ENCODE data around the gene ITCH.
"Not testable (repeated sequence)": the region's sequence is repeated elsewhere in the genome, so short reads cannot be mapped to it uniquely, and the experiment has no call there.

The ITCH gene

GRCh38 chr20:34370062-34370461, 7.0 kb downstream of the ITCH start:
- DNase-seq (ENCODE audit: low spot score), result peak; percentile 16
- TF ChIP-seq, protein P1, sequence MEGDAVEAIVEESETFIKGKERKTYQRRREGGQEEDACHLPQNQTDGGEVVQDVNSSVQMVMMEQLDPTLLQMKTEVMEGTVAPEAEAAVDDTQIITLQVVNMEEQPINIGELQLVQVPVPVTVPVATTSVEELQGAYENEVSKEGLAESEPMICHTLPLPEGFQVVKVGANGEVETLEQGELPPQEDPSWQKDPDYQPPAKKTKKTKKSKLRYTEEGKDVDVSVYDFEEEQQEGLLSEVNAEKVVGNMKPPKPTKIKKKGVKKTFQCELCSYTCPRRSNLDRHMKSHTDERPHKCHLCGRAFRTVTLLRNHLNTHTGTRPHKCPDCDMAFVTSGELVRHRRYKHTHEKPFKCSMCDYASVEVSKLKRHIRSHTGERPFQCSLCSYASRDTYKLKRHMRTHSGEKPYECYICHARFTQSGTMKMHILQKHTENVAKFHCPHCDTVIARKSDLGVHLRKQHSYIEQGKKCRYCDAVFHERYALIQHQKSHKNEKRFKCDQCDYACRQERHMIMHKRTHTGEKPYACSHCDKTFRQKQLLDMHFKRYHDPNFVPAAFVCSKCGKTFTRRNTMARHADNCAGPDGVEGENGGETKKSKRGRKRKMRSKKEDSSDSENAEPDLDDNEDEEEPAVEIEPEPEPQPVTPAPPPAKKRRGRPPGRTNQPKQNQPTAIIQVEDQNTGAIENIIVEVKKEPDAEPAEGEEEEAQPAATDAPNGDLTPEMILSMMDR (IDR thresholded peaks at IDR 0.05), result no peak
- Histone ChIP-seq H3K4me3 (no peak overlapping the region), H3K27ac (no peak overlapping the region)

GRCh38 chr20:34373445-34373844, 10.4 kb downstream of the ITCH start:
- Histone ChIP-seq H3K27ac (no peak overlapping the region), H3K4me3 (no peak overlapping the region)
- no peak for DNase-seq (ENCODE audit: low spot score)
- TF ChIP-seq, protein P1 (IDR thresholded peaks at IDR 0.05), result no peak

DNA sequence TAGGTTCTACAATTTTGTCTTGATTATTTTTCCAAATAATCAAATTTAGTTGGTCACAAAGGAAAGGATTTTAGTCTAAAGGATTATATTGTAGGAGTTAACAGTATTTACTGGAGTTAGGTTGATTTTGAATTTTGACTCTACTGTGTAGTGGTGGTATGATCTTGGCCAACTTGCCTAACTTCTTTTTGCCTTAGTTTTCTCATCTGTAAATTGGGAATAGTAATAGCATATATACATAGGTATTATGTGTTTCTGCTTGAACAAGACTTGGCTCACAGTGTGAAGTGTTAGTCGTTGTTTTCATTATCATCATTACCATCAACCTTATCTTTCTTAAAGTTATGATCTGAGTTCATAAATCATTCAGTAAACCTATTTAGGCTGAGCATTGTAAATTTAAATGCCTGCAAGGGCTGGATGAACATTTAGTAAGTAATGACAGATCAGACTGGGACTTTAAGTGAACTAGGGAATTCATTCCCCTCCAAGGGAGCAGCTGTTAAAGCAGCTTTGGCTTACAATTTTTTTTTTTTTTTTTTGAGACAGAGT, 11.2 kb downstream of the ITCH start:
- DNase-seq (ENCODE audit: low spot score), result no peak
- H3K4me3 ChIP-seq, result no peak overlapping the region
- H3K27ac ChIP-seq, result no peak overlapping the region
- TF ChIP-seq, protein P1 (IDR thresholded peaks at IDR 0.05), result no peak

GRCh38 chr20:34375977-34376430, 12.9 kb downstream of the ITCH start:
- Histone ChIP-seq H3K4me3 (no peak overlapping the region), H3K27ac (no peak overlapping the region)
- TF ChIP-seq, protein P1 (IDR thresholded peaks at IDR 0.05), result no peak
- no peak for DNase-seq (ENCODE audit: low spot score)

DNA sequence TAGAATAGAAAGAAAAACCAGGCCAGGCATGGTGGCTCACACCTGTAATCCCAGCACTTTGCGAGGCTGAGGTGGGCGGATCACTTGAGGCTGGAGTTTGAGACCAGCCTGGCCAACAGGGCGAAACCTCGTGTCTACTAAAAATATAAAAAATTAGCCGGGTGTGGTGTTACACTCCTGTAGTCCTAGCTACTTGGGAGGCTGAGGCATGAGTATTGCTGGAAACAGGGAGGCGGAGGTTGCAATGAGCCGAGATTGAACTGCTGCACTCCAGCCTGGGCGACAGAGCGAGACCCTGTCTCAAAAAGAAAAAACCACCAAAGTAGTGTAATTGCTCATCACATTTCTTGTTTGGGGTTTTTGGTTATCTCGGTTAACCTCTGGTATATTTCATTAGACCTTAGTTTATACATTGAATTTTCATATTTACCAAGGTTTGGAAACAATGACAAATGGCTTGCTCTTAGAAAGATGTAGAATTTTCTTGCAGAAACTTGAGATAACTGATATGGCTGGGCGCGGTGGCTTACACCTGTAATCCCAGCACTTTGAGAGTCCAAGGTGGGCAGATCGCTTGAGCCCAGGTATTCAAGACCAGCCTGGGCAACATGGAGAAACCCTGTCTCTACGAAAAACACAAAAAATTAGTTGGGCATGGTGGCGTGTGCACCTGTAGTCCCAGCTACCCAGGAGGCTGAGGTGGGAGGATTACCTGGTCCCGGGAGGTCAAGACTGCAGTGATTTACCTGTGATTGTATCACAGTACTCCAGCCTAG, 14.2 kb downstream of the ITCH start:
- no peak overlapping the region for H3K27ac ChIP-seq
- TF ChIP-seq, protein P1 (IDR thresholded peaks at IDR 0.05), result no peak
- no peak for DNase-seq (ENCODE audit: low spot score)
- no peak overlapping the region for H3K4me3 ChIP-seq

- TF ChIP-seq, protein P1 (IDR thresholded peaks at IDR 0.05), result no peak
- no peak for DNase-seq (ENCODE audit: low spot score)
- Histone ChIP-seq H3K27ac (no peak overlapping the region), H3K4me3 (no peak overlapping the region)
Observed at GRCh38 chr20:34382174-34382573, 19.1 kb downstream of the ITCH start.

DNA sequence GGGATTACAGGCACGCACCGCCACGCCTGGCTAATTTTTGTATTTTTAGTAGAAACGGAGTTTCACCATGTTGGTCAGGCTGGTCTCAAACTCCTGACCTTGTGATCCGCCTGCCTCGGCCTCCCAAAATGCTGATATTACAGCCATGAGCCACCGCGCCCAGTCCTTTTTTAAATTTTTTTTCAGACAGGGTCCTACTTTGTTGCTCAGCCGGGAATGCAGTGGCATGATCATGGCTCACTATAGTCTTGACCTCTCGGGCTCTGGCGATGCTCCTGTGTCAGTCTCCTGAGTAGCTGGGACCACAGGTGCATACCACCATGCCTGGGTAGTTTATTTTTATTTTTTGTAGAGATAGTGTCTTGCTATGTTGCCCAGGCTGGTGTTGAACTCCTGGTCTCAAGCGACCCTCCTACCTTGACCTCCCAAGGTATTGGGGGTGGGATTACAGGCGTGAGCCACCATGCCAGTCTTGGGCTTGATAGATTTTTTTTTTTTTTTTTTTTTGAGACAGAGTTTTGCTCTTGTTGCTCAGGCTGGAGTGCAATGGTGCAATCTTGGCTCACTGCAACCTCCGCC, 19.9 kb downstream of the ITCH start:
- H3K4me3 ChIP-seq; DNase-seq (ENCODE audit: low spot score); H3K27ac ChIP-seq: not testable (repeated sequence)

Measured in coronary artery (tissue), 2 donors.